HEK293T (cell line): Measurements from ENCODE around the gene OXNAD1.

Experiments
- BHLHE40 ChIP-seq: fragments of 450-650 bp; IDR thresholded peaks from 2 replicates; pipeline ENCODE4 v1.6.1; 2016; ENCODE audit warnings: mild to moderate bottlenecking, moderate library complexity, borderline replicate concordance
- ELF4 ChIP-seq: fragments of 450-650 bp; IDR thresholded peaks from 2 replicates; pipeline ENCODE4 v1.6.1; 2017; ENCODE audit warnings: antibody characterized with exemption
- FOXM1 ChIP-seq: fragments of 450-650 bp; IDR thresholded peaks from 2 replicates; pipeline ENCODE4 v1.6.1; 2017; ENCODE audit warnings: mild to moderate bottlenecking, borderline replicate concordance
- HDGF ChIP-seq: fragments of 450-650 bp; IDR thresholded peaks from 2 replicates; pipeline ENCODE4 v1.6.1; 2017; ENCODE audit warnings: antibody characterized with exemption, borderline replicate concordance
- L3MBTL2 ChIP-seq: fragments of 450-650 bp; conservative IDR thresholded peaks from 2 replicates; pipeline ENCODE4 v1.6.1; 2016; ENCODE audit warnings: mild to moderate bottlenecking
- LEF1 ChIP-seq: fragments of 450-650 bp; IDR thresholded peaks from 2 replicates; pipeline ENCODE4 v1.6.1; 2017; ENCODE audit warnings: mild to moderate bottlenecking, borderline replicate concordance
- SP1 ChIP-seq: fragments of 450-650 bp; IDR thresholded peaks from 2 replicates; pipeline ENCODE4 v1.6.1; 2017
- TARDBP ChIP-seq: fragments of 450-650 bp; IDR thresholded peaks from 2 replicates; pipeline ENCODE4 v1.6.1; 2016
- ZNF384 ChIP-seq: fragments of 450-650 bp; IDR thresholded peaks from 2 replicates; pipeline ENCODE4 v1.6.1; 2016
- TF ChIP-seq, protein P1 (sequence below): fragments of 450-650 bp; IDR thresholded peaks from 2 replicates; pipeline ENCODE4 v1.6.1; 2016

DNA sequence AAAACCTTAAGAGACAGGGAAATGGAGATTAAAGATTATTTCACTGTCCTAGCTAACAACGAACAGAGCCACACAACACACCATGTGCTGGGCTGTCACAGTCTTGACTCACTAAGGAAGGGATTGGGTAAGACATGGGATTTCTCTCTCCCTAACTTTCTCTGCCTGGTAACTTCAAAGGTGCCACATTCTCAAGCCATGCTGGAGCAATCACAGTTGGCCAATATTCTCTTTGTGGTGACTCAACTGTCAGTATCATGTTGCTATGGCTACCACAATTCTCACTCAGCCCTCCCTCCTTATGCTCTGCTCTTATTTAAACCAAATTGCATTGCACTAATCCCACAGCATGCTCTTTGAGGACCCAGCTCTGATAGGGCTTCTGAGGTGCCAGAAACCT, 74.0 kb downstream of the OXNAD1 start:
- no peak for TF ChIP-seq FOXM1
- TF ChIP-seq L3MBTL2 = no peak
- TF ChIP-seq ELF4 = no peak
- TF ChIP-seq BHLHE40 = no peak
- no peak for TF ChIP-seq TARDBP
- TF ChIP-seq LEF1 = no peak
- no peak for TF ChIP-seq SP1
- TF ChIP-seq, protein P1, sequence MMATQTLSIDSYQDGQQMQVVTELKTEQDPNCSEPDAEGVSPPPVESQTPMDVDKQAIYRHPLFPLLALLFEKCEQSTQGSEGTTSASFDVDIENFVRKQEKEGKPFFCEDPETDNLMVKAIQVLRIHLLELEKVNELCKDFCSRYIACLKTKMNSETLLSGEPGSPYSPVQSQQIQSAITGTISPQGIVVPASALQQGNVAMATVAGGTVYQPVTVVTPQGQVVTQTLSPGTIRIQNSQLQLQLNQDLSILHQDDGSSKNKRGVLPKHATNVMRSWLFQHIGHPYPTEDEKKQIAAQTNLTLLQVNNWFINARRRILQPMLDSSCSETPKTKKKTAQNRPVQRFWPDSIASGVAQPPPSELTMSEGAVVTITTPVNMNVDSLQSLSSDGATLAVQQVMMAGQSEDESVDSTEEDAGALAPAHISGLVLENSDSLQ = no peak
- no peak for TF ChIP-seq HDGF
- TF ChIP-seq ZNF384 = no peak
